Activated naive CD4-positive, alpha-beta T cell treated with anti-CD3 and anti-CD28 coated beads, Interleukin-2, amount 50 U/mL, for 16 hours (primary cell): Measurements from ENCODE around the gene ABCA3.

Experiments used
- DNase-seq: peaks from one replicate; pipeline ENCODE4 v3.0.0-alpha.2; 2020

ABCA3 gene

DNA sequence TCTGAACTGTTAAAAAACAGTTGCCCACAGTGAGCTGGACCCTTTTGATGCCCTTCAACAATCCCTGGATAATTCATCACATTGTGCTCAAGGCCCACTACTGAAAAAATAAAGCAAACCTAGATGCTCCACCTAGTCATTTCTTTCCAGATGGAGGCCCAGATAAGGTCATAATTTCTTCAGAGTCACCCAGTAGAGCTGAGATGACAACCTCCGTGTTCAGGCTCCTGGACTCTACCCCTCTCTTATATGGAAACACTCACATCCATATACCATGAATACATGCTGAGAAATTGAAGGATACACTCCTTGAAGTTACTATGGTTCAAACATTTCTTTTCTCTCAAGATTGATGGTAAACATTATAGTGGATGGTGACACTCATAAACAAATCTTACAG lies 2.7 kb upstream of the ABCA3 start:
- DNase-seq = no peak

DNA sequence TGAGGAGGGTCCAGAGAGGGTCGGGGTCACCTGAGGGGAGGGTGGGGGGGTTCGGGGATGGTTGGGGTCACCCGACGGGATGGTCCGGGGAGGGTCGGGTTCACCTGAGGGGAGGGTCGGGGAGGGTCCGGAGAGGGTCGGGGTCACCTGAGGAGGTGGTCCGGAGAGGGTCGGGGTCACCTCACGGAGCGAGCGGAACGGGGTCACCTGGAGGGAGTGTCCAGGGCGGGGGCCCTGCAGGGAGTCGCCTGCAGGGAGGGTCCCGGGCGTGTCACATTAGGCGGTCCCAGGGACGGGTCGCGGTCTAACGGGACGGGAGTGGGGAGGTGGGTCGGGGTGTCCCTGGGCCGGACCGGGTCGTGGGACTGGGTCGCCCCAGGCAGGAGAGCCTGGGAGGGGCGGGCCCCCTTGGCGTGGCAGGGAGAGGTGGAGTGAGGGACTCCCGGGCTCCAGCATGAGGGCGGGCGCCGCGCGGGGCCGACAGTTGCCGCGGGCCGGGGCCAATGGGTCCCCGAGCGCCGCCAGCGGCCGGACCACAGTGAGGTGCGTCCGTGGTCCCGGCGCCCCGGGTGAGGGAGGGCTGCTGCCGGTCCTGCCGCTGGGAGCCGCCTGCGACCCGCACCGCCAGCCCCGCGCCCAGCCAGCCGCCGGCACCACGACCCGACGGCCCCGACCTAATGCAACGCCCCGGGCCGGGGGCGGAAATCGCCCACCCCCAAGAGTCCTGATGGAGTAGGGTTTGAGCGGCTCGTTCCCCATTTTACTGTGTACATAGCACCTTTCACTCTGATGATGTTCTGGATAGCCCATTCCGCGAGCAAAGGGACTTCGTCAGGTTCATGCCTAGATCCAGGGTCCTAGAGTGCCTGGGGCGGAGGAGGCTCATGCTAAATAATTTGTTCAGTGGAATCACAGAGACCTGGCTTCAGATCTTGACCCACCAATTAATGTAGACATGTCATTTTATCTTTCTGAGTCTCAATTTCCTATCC lies 1.2 kb upstream of the ABCA3 start:
- DNase-seq = no peak

DNA sequence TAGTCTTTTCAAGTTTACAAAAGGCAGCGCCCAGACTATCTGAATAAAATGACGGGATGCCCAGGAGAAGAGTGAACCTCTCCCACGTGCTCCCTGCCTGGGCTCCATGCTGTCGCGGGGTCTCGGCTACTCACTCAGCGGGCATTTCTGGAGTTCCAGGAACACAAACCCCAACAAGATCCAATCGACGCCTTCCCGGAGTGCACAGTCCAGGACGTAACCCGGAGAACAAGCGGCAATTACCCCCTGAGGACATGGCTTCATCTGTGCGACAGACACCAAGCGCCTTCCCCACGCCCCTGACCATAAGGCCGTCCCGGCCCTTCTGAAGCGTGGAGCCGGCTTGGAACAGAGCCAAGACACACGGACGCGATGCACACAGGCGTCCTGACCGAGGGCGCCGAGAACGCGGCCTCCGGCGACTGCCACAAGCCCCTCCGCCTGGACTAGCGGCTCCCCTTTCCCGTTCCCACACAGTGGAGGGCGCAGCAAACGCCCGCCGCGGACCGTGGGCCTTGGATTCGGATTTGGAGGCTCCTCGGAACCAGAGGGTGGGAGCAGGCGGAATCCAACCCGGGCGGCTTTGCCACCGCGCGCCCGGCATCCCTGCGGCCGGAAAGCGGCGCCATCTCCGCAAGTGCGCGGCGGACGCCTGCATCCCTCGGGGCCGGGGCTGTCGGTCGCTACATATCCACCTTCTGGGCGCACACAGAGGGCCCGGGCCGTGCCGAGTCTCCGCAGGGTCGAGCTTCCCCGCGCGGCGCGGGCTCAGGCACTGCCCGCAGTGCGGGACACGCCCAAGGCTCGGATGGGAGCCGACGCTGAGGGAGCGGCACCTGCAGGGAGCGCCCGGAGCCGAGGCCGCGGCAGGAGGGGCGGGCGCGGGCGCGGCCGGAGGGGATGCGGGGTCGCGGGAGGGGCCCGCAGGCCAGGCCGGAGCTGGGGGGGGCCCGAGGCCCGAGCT lies 725 bp downstream of the ABCA3 start:
- DNase-seq = peak; percentile 48

DNA sequence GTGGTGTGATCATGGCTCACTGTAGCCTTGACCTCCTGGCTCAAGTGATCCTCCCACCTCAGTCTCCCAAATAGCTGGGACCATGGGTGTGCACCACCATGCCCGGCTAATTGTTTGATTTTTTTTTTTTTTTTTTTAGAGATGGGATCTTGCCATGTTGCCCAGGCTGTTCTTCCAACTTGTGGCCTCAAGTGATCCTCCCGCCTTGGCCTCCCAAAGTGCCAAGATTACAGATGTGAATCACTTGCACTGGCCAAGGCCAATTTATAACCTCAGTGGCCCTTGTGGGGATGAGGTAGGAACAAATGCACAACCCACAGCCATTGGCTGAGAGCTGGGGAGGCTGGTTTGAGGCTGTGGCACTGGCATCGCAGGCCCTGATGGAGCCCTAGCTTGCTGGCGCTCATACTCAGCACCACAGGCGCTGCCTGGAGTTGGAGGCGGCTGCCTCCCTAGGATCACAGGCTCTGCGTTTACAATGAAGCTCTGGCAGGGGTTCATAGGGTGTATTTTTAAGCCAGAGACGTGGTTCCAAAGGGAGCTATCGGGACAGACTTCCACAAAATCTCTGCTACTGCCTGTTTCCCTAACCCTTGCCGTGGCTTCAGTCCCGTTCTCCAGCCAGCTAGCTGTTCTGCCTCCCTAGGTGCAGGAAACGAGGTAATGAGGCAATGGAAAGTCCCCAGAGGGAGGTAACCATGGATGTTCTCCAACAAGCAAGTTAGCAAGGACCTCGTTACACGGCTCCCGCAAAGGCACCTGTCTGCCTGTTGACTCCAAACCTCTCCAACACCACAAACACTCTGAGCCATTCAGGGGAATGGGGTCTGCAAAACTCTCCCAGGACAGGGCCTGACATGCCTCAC lies 2.9 kb downstream of the ABCA3 start:
- no peak for DNase-seq

DNA sequence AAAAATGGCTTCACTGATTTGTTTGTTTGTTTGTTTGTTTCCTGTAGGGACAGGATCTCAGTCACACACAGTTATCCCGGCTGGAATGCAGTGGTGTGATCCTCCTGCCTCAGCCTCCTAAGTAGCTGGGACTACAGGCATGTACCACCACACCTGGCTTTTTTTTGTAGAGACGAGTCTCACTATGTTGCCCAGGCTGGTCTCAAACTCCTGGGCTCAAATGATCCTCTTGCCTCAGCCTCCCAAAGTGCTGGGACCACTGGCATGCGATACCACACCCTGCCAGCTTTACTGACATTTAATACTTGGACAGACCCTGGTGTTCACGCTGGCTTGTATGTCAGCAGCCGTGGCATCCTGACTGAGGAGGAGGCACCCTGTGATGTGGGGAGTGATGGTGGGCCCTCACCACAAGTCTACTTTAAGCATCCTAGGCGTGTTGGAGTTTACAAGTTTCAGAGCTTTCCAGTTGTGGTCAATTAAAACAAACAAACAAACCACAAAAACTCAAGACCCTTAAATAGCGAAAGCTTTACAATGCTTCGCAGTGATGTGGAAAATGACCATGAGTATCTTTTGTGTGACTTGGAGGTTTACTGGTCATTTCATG lies 5.1 kb downstream of the ABCA3 start:
- no peak for DNase-seq

DNA sequence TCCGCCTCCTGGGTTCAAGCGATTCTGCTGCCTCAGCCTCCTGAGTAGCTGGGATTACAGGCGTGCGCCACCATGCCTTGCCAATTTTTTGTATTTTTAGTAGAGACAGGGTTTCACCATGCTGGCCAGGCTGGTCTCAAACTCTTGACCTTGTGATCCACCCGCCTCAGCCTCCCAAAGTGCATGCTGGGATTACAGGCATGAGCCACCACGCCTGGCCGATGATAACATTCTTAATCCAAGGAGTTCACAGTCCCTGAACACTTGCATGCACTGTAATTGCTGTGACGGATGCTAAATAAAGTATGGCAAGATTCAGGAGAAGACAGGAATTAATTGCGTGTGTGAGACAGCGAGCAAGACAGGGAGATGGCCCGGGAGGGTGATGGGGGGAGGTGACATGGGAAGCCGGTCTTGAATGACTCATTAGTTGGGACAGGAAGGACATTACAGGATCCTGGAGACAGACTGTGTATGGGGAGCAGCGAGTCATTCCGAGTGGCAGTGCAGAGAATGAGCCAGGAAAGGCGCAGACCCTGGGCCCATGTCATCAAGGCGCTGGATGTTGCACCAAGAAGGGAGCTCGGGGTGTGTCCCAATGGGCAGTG lies 6.7 kb downstream of the ABCA3 start:
- no peak for DNase-seq

DNA sequence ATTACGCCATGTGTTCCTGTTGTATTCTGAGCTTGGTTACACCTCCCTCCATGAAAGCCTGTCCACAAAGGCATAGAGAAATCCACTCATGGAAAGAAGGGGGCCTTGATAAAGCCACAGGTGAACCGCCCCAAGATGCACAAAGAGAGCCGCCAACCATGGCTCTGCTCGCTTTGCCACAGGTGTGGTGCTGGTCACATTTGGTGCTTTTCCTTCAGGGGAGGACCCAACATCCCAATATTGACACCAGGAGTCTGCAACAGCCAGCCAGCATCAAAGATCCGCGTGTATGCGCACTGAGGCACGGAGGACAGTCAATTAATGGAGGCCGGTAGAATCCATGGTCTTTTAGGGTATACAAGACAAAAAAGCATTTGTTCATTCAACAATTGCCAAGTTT lies 7.3 kb downstream of the ABCA3 start:
- no peak for DNase-seq

DNA sequence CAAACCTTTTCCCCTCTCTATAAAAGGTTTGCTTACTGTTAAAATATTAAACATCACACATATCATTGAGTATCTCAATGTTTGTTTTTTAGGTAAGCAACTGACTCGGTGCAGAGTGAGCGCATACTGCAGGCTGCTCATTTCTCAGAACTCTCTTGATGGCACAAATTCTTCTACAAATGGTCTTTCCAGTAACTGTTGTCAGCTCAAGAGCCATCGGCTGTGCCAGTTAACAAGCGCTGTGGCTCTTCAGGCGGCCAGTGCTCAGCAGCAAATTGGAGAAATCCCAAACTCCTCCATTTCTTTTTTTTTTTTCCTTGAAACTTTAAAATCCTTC lies 8.6 kb downstream of the ABCA3 start:
- DNase-seq = no peak

DNA sequence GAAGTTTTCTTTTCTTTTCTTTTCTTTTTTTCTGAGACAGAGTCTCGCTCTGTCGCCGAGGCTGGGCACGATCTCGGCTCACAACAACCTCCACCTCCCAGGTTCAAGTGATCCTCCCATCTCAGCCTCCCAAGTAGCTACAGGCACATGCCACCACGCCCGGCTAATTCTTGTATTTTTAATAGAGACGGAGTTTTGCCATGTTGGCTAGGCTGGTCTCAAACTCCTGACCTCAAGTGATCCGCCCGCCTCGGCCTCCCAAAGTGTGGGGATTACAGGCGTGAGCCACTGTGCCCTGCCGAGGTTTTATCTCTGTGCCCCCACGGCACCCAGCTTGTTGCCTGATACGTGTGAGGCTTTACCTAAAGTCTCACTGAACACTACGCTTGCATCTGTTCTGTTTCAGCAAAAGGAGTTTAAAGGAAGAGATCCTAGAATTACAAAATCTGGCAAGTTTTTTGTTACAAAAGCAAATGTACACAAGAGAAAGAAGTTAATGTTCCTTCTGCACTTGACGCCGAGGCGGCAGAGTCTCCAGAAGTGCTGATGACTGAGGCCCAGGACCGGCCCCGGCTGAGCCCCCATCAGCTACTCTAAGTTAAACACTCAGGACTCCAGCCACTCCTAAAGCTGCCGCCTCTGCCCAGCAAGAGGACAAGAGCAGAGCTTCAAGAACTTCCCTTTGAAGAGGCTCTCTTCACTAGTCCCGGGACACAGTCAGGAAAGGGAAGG lies 9.2 kb downstream of the ABCA3 start:
- no peak for DNase-seq

DNA sequence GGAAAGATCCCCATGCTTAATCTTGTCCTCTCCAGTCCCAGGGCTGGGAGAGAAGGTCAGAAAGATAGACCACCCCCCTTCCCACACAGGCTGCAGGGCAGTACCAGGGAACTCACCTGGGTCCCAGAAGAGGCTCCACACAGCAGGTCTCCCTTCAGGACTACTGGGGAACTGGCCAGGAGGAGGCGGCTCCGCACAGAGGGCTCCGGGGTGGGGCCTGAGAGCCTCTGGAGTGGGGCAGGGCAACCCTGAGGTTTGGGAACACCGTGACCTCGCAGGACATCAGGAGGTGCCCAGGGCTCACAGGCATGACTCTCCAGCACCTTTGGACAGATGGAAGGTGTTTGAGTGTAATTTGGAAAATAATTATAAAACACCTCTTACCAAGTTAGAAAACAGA lies 11.0 kb downstream of the ABCA3 start:
- DNase-seq = no peak

DNA sequence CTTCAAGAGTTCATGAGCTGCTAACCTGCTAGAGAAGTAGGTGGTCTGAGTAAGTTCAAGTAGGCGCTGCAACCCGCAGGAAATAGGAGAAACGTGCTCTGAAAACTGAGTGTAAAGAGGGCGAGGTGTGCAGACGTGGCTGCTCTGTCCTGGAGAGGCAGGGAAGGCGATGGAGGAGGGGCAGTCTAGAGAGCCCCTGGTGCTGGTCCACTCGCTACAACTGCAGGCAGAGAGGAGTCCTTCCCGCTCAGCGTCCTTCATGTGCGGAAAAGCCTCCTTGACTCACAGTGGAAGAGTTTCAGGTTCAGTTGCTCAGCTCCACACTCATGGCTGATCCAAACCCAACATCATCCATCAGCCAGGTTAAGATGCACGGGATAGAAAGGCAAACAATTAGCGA lies 12.1 kb downstream of the ABCA3 start:
- DNase-seq = no peak

DNA sequence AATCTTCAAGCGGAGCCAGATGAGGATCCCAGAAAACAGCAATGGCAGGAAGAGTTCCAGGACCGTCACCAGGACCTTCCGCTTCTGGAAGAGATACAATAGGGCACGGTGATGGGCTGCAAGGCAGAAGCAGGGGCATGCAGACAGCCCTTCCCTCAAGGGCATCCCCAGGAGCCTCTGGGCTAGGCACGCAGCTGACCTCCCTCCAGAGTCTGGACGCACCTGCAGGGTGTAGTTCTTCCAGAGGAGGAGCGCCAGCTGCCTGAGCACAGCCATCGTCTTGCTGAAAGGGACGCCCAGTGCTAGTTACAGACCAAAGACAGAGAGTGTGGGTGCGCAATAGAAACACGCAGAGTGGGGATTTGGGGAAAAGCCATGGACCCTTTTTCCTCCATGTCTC lies 14.3 kb downstream of the ABCA3 start:
- DNase-seq = no peak

DNA sequence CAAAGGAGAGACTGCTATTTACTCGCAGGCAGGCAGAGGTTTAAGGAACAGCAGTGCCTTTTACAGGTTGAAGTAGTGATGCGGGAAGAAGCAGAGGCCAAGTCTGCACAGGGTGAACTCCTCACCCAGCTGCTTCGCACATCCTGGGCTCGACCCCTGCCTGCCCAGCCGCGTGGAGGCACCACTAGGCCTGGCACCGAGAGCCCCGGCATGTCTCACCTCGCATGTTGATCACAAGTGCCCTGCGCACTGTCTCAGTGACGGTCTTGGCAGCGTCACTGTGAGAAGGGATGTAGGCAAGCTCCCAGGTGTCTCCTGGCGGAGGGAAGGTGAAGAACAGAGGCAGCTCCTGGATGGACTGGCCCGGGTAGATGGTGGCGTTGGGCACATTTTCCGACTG lies 14.7 kb downstream of the ABCA3 start:
- DNase-seq = no peak

DNA sequence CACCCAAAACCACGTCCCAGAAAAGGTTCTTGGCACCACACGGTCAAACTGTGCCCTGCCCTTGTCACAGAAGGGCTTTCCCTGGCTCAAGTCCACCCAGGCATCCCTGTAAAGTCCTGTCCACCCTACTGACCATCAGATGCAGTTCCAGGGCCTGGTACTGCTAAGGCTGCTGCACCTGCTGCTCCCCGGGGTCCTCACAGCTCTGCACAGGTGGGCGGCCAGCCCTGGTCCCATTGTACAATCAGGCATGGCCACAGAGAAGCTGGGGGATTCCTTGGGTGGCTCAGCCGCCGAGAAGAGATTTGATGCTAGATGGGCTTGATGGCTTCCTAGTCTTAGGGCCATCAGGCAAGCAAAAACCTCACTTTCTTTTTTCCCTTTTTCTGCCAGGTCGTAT lies 15.3 kb downstream of the ABCA3 start:
- DNase-seq = no peak

DNA sequence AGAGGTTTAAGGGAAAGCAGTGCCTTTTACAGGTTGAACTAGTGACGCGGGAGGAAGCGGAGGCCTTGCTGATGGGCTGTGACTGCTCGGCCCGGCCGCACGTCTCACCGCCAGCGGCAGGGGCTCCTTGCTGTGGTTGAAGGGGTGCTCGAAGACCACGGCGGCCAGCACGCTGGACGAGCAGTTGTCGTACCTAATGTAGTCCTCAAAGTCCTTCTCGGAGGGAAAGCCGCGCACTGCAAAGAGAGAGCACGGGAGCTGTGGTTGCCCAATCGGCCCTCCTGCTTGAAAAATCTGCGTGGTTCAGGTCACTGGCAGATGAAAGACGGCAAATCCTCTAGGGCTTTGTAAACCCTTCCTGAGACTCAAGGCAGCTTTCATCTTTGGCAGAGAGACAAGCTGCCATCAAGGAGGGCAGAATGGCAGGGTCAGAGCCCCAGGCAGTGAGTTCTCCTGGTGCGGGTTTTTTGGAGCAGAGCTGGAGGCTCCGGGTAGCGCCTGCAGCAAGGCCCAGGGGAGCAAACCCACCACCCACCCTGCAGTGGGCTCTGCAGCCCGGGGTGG lies 16.1 kb downstream of the ABCA3 start:
- DNase-seq = no peak

DNA sequence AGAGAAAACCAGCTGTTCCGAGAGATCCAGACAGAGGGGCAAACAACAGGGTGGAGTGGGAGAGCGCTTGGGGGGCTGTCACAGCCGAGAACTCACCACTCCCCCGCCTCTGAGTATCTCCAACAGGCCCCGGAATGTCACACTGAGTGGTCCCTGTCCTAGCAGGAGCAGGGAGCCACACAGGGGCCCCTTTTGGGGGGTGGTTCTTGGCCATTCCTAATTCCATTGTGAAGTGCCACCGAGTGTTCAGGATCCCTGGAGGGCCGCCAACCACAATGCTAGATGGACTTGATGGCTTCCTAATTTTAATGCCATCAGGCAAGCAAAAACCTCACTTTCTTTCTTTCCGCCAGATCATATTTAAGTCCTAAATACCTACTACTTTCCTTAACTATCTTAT lies 16.8 kb downstream of the ABCA3 start:
- no peak for DNase-seq

DNA sequence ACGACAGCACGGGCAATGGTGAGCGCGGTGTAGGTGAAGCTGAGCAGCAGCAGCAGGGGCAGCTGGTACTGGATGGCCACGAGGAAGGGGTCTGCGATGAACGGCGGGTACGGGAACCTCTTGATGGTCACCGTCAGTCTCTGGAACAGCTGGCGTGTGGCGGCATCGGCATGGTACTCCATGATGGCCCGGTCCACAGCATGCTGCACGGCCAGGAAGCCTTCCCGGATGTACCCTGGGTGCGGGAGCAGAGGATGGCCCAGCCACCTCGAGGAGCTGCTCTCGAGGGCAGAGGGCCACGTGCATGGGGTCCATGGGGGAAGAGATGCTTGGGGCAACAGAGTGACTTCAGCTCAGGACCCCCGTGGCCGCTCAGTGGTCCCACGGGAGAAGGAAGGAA lies 20.9 kb downstream of the ABCA3 start:
- DNase-seq = no peak

DNA sequence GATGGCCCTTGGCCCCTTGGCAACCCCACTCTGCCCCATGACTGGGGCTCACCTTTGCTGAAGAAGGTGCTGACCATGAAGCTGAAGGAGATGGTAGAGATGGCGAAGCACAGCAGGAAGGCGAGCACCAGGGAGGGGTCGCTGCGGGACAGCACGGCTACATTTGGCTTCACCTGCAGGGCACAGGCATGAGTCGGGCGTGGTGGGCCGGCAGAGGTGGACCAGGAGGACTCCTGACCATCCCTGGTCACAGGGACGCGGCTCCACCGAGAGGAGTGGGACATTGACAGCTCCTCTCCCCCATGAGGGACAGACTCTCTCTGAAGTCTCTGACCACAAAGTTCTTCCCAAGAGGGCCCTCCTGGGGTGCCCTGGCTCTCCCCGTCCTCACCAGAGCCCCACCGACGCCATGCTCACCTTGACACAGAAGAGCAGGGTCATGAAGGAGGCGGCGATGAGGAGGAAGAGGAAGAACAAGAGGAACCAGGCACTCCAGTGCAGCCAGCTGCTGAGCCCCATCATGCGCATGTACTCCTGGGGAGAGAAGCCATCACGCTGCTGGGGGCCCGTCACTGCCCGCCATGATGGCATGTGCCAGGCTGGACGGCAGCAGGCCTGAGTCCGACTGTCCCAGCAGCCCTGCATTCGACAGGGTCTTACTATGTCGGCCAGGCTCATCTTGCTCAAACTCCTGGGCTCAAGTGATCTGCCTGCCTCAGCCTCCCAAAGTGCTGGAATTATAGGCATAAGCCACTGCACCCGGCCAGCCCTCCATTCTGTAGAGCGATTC lies 23.1 kb downstream of the ABCA3 start:
- DNase-seq = no peak

DNA sequence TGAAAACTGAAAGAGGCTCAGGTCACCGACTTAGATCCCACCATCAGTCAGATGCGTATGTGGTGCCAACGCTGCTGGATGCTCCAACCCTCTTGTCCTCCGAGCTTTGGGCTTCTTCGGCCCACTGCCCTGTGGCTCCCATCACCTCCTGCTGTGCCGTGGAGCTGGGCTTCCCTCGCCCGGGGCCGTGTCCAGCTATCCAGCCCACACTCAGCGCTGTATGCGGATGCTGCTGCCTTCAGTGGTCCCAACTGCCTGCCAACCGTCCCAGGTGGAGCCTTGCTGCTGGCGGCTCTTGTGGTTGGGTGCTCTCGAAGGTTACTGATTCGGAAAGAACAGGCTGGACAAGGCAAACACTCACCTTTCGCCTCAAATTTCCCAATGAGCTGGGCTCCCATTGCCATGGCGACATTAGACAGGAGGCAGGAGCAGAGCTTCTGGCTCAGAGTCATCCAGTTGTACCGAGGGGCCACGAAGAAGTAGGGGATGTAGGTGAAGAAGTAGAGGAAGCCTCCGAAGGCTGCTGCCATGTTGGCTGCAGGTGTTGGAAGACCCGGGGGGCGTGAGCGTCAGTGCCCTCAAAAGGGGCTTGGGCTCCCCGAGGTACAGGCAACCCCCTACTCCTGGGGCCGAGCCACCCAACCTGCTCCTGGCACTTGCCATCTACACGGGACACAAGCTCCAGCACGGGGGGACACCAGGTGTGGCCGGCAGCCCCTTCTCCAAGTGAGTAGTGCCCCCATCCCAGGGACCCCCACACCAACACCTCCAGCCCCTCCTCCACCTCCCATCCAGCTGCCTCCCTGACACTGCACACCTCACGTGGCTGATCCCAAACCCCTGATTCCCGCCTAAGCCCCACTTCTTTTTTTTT lies 32.2 kb downstream of the ABCA3 start:
- DNase-seq = no peak
